Lower lobe of right lung (tissue), 2 donors: ENCODE results near the gene MAP3K19. TPM values are rescaled to one million over a fixed set of nuclear protein-coding genes. Genes with fewer than 3 reads are reported as not detected.
"Not testable (repeated sequence)": the region's sequence is repeated elsewhere in the genome, so short reads cannot be mapped to it uniquely, and the experiment has no call there.

Experiments
- ATAC-seq, 2 donors: fragments of 200-7000 bp; cut with Tn5 transposase; one replicate each; pipeline ENCODE4 v1.9.1; 2020 to 2022; ENCODE audit warnings: mild to moderate bottlenecking in 2 of 2, moderate library complexity in 2 of 2
- DNase-seq: peaks from one replicate; pipeline ENCODE4 v3.0.0-alpha.2; 2020
- H3K27ac ChIP-seq: fragments of 200-600 bp; one replicate; pipeline ENCODE4 v1.8.0; 2022
- H3K27me3 ChIP-seq: fragments of 200-600 bp; one replicate; pipeline ENCODE4 v1.8.0; 2022; ENCODE audit warnings: low read depth
- H3K36me3 ChIP-seq: fragments of 200-600 bp; one replicate; pipeline ENCODE4 v1.8.0; 2022; ENCODE audit warnings: mild to moderate bottlenecking
- H3K4me1 ChIP-seq: fragments of 200-600 bp; one replicate; pipeline ENCODE4 v1.8.0; 2022
- H3K4me3 ChIP-seq: fragments of 200-600 bp; one replicate; pipeline ENCODE4 v1.8.0; 2022; ENCODE audit warnings: mild to moderate bottlenecking
- H3K9me3 ChIP-seq: fragments of 200-600 bp; one replicate; pipeline ENCODE4 v1.8.0; 2022
- intact Hi-C: fragments of 100-400 bp; cut with DNase I; formaldehyde crosslinking; loops from one replicate; pipeline ENCODE4 v1.11.0; 2022
- total RNA-seq: library from RNA; stranded (reverse); fragmentation: NEBNext Ultra II Directional; extraction: Animal tissue kit (Norgen Biotek cat#: 25700); gene quantifications from one replicate; pipeline ENCODE4 v1.2.1, GENCODE V29; 2021
- TF ChIP-seq, protein P1 (sequence below): fragments of 200-600 bp; IDR thresholded peaks from one replicate; pipeline ENCODE4 v1.8.0; 2022; ENCODE audit warnings: antibody characterized with exemption, mild to moderate bottlenecking
- donor health status: DM: no; HTN: yes; CAD: no; lungs with severe emphysema.

Gene MAP3K19
- total RNA-seq, 1 donor from 2014 or later, result 7.2 TPM

DNA sequence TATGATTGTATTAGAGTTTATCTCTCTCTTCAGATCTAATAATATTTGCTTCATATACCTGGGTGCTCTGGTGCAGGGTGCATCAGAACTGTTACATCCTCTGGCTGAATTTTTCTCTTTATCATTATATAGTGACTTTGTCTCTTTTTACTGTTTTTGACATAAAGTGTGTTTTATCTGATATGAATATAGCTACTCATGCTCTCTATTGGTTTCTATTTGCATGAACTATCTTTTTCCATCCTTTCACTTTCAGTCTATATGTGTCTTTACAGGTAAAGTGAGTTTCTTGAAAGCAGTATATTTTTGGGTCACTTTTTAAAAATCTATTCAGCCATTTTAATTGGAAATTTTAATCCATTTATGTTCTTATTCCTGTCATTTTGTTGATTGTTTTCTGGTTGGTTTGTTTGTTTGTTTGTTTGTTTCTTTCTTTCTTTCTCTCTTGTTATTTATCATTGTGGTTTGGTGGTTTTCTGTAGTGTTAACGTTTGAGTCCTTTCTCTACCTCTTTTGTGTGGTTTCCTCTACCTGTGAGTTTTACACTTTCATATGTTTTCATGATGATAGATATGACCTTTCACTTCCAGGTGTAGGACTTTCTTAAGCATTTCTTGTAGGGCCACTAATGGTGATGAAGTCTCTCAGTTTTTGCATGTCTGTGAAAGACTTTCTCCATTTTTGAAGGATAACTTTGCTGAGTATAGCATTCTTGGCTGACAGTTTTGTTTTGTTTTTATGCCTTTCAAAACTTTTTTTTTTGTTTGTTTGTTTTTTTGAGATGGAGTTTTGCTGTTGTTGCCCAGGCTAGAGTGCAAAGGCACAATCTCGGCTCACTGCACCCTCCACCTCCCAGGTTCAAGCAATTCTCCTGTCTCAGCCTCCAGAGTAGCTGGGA is 73.8 kb downstream of the MAP3K19 start:
- no peak for ATAC-seq
- peaks cover 13% of the 10 kb centered on the region for H3K9me3 ChIP-seq
- intact Hi-C loops, result no loop called here
- DNase-seq, result no peak
- H3K4me3 ChIP-seq, result no peak overlapping the region
- no peak overlapping the region for H3K27ac ChIP-seq
- TF ChIP-seq, protein P1, sequence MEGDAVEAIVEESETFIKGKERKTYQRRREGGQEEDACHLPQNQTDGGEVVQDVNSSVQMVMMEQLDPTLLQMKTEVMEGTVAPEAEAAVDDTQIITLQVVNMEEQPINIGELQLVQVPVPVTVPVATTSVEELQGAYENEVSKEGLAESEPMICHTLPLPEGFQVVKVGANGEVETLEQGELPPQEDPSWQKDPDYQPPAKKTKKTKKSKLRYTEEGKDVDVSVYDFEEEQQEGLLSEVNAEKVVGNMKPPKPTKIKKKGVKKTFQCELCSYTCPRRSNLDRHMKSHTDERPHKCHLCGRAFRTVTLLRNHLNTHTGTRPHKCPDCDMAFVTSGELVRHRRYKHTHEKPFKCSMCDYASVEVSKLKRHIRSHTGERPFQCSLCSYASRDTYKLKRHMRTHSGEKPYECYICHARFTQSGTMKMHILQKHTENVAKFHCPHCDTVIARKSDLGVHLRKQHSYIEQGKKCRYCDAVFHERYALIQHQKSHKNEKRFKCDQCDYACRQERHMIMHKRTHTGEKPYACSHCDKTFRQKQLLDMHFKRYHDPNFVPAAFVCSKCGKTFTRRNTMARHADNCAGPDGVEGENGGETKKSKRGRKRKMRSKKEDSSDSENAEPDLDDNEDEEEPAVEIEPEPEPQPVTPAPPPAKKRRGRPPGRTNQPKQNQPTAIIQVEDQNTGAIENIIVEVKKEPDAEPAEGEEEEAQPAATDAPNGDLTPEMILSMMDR, result no peak
- no peaks in the 10 kb centered on the region for H3K27me3 ChIP-seq
- H3K4me1 ChIP-seq, result no peaks in the 10 kb centered on the region
- H3K36me3 ChIP-seq, result no peaks in the 10 kb centered on the region

DNA sequence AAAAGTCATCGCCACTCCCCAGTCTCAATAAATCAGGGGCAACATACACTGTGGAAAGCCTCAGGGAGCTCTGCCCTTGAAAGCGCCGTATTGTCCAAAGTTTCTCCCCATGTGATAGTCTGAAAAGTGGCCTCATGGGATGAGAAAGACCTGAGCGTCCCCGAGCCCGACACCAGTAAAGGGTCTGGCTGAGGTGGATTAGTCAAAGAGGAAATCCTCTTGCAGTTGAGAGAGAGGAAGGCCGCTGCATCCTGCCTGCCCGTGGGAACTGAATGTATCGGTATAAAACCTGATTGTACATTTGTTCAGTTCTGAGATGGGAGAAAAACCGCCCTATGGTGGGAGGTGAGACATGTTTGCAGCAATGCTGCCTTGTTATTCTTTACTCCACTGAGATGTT is 80.1 kb downstream of the MAP3K19 start:
- DNase-seq, intact Hi-C loops, H3K4me1 ChIP-seq, H3K36me3 ChIP-seq, H3K9me3 ChIP-seq, H3K4me3 ChIP-seq, ATAC-seq, H3K27ac ChIP-seq, H3K27me3 ChIP-seq: not testable (repeated sequence)

DNA sequence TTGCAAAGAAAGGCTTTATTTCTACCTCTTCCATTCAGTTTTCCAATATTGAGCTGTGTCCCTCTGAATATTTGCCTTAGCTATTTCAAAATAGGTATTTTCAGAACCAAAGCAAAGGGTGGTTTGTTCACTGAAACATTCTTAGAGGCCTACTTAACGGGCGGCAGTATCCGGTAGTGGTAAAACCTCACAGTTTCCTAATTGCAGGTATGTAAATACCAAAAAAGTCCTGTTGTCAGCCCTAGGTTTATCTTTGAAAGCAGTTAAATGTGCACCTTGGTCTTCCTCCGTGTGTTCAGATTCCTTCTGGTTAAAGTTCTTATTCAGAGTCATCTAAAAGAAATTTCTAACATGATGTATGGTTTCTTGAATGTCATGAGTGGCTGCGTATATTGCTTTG is 89.8 kb downstream of the MAP3K19 start:
- H3K4me3 ChIP-seq, result no peak overlapping the region
- H3K27ac ChIP-seq, result no peak overlapping the region
- H3K4me1 ChIP-seq, result no peaks in the 10 kb centered on the region
- H3K27me3 ChIP-seq, result no peaks in the 10 kb centered on the region
- intact Hi-C loops, result no loop called here
- no peaks in the 10 kb centered on the region for H3K9me3 ChIP-seq
- TF ChIP-seq, protein P1, result no peak
- peaks cover 61% of the 10 kb centered on the region for H3K36me3 ChIP-seq
- DNase-seq (no peak), ATAC-seq (peak in 1 of 2 donors; percentile 18)

DNA sequence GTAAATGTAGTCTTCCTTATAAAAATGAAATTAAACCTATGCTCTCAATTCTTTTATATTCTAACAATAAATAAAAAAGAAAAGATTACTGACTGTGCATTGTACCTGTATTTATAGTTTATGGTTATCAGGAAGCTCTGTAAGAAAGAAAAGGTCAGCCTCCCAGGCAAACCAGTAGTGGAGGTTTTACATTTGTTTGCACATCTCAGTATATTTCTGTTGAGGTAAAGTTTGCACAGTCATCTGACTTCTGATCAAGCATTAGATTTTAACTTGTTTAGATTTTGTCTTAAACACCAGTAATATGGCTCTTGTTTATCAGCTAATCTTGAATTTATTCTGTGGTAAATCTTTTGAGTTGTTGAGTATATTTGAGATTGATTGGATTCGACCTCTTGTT is 91.5 kb downstream of the MAP3K19 start:
- H3K36me3 ChIP-seq, result peaks cover 77% of the 10 kb centered on the region
- DNase-seq, result no peak
- no peak overlapping the region for H3K4me3 ChIP-seq
- no peaks in the 10 kb centered on the region for H3K4me1 ChIP-seq
- H3K27me3 ChIP-seq, result no peaks in the 10 kb centered on the region
- H3K27ac ChIP-seq, result no peak overlapping the region
- intact Hi-C loops, result no loop called here
- ATAC-seq, result no peak
- no peaks in the 10 kb centered on the region for H3K9me3 ChIP-seq
- TF ChIP-seq, protein P1, result no peak

DNA sequence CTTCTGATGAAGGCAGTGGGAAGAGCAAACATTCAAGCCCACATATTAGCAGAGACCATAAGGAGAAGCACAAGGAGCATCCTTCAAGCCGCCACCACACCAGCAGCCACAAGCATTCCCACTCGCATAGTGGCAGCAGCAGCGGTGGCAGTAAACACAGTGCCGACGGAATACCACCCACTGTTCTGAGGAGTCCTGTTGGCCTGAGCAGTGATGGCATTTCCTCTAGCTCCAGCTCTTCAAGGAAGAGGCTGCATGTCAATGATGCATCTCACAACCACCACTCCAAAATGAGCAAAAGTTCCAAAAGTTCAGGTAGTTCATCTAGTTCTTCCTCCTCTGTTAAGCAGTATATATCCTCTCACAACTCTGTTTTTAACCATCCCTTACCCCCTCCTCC is 93.2 kb downstream of the MAP3K19 start:
- H3K4me3 ChIP-seq, result no peak overlapping the region
- ATAC-seq, result no peak
- no peak for DNase-seq
- TF ChIP-seq, protein P1, result no peak
- peaks cover 92% of the 10 kb centered on the region for H3K36me3 ChIP-seq
- intact Hi-C loops, result no loop called here
- no peaks in the 10 kb centered on the region for H3K4me1 ChIP-seq
- H3K9me3 ChIP-seq, result no peaks in the 10 kb centered on the region
- H3K27ac ChIP-seq, result no peak overlapping the region
- no peaks in the 10 kb centered on the region for H3K27me3 ChIP-seq

DNA sequence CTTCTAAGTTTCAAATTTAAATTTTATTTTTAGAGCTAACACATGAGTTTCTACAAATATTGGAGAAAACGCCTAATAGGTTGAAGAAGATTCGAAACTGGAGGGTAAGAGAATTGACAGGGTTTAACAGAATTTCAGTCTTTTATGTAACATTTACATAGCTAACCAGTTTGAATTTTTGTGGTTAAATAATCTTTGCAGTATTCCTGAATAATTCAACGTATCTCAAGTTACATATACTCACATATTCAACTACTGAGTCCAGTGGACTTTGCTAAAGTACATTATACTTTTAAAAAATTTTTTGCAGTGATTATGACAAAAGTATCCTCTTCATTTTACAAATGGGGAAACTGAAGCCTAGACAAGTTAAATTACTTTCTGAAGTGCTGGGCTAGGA is 94.6 kb downstream of the MAP3K19 start:
- intact Hi-C loops, result no loop called here

More for the DNA sequence above, 94.6 kb downstream of the MAP3K19 start:
- H3K4me3 ChIP-seq, result no peak overlapping the region
- ATAC-seq (no peak), DNase-seq (no peak)
- H3K4me1 ChIP-seq, result no peaks in the 10 kb centered on the region
- H3K27ac ChIP-seq, result no peak overlapping the region
- H3K27me3 ChIP-seq, result no peaks in the 10 kb centered on the region
- H3K36me3 ChIP-seq, result peaks cover 96% of the 10 kb centered on the region
- no peaks in the 10 kb centered on the region for H3K9me3 ChIP-seq
- TF ChIP-seq, protein P1, result no peak
